Neutrophil (primary cell): ENCODE results near the gene ATOSA.

Source experiments
- H3K27ac ChIP-seq: fragments of 200-600 bp; sonication (generic); 2 replicates; pipeline ENCODE4 v1.5.1; 2016; ENCODE audit warnings: mild to moderate bottlenecking, moderate library complexity
- H3K27me3 ChIP-seq: fragments of 200-600 bp; sonication (generic); 2 replicates; pipeline ENCODE4 v1.6.0; 2016; ENCODE audit warnings: mild to moderate bottlenecking
- H3K36me3 ChIP-seq: fragments of 200-600 bp; sonication (generic); 2 replicates; pipeline ENCODE4 v1.5.1; 2017
- H3K4me1 ChIP-seq, 2 experiments: fragments of 200-600 bp in 1 of 2; sonication (generic) in 1 of 2; 1 replicate in 1 of 2; 2 replicates in 1 of 2; pipeline versions ENCODE4 v1.5.1 to v1.6.1; 2013 to 2016; ENCODE audit warnings: low read depth in 1 of 2, low read length in 1 of 2, mild to moderate bottlenecking in 1 of 2, moderate library complexity in 1 of 2; ENCODE audit not compliant: control insufficient read depth in 1 of 2, insufficient read depth in 1 of 2
- H3K4me3 ChIP-seq, 2 experiments: fragments of 200-600 bp in 1 of 2; sonication (generic) in 1 of 2; 1 replicate in 1 of 2; 2 replicates in 1 of 2; pipeline ENCODE4 v1.5.1; 2013 to 2016; ENCODE audit warnings: low read depth in 1 of 2, low read length in 1 of 2, mild to moderate bottlenecking in 1 of 2, moderate library complexity in 1 of 2
- H3K9me3 ChIP-seq: fragments of 200-600 bp; sonication (generic); 2 replicates; pipeline ENCODE4 v1.5.1; 2016
- CTCF ChIP-seq: fragments of 200-600 bp; sonication (generic); IDR thresholded peaks from 2 replicates; pipeline ENCODE4 v1.5.1; 2016; ENCODE audit warnings: antibody characterized with exemption

ATOSA gene

GRCh38 chr15:52677593-52678467 lies 1.4 kb downstream of the ATOSA start:
- H3K4me1 ChIP-seq, result peaks cover 24 to 31% of the 10 kb centered on the region in 2 experiments
- H3K4me3 ChIP-seq, result peak overlapping the region; percentile 68 to 81
- H3K9me3 ChIP-seq, result no peaks in the 10 kb centered on the region
- TF ChIP-seq CTCF, result no peak
- peaks cover 18% of the 10 kb centered on the region for H3K27me3 ChIP-seq
- peaks cover 32% of the 10 kb centered on the region for H3K36me3 ChIP-seq
- peak overlapping the region; percentile 98 for H3K27ac ChIP-seq

GRCh38 chr15:52674831-52675230 lies 4.4 kb downstream of the ATOSA start:
- Histone ChIP-seq H3K36me3 (peaks cover 56% of the 10 kb centered on the region), H3K27ac (no peak overlapping the region), H3K9me3 (no peaks in the 10 kb centered on the region), H3K27me3 (no peaks in the 10 kb centered on the region), H3K4me3 (no peak overlapping the region), H3K4me1 (peaks cover 18 to 20% of the 10 kb centered on the region in 2 experiments)
- no peak for TF ChIP-seq CTCF

- Histone ChIP-seq H3K4me3 (no peak overlapping the region), H3K27me3 (no peaks in the 10 kb centered on the region), H3K36me3 (peaks cover 67% of the 10 kb centered on the region), H3K9me3 (no peaks in the 10 kb centered on the region), H3K27ac (peak overlapping the region; percentile 4), H3K4me1 (peaks cover 16 to 18% of the 10 kb centered on the region in 2 experiments)
- no peak for TF ChIP-seq CTCF
Measured at GRCh38 chr15:52673734-52674133, 5.5 kb downstream of the ATOSA start.

GRCh38 chr15:52673312-52673711 lies 5.9 kb downstream of the ATOSA start:
- peaks cover 16 to 18% of the 10 kb centered on the region in 2 experiments for H3K4me1 ChIP-seq
- no peaks in the 10 kb centered on the region for H3K27me3 ChIP-seq
- peaks cover 71% of the 10 kb centered on the region for H3K36me3 ChIP-seq
- H3K27ac ChIP-seq, result peak overlapping the region; percentile 4
- no peaks in the 10 kb centered on the region for H3K9me3 ChIP-seq
- TF ChIP-seq CTCF, result no peak
- no peak overlapping the region for H3K4me3 ChIP-seq

GRCh38 chr15:52672661-52673060 lies 6.5 kb downstream of the ATOSA start:
- H3K27ac ChIP-seq, result no peak overlapping the region
- H3K36me3 ChIP-seq, result peaks cover 77% of the 10 kb centered on the region

More at GRCh38 chr15:52672661-52673060, 6.5 kb downstream of the ATOSA start:
- Histone ChIP-seq H3K4me3 (no peak overlapping the region), H3K9me3 (no peaks in the 10 kb centered on the region), H3K27me3 (no peaks in the 10 kb centered on the region), H3K4me1 (peaks cover 10 to 13% of the 10 kb centered on the region in 2 experiments)
- no peak for TF ChIP-seq CTCF
